ENCODE measurements around the gene CDK5RAP3. TPM values are rescaled to one million over a fixed set of nuclear protein-coding genes. Genes with fewer than 3 reads are reported as not detected.

The CDK5RAP3 gene
- total and polyA plus RNA-seq, 2 of the 13 experiments (the other 11 are each of a cell fraction or from before 2014, with no cell fraction given) = 128 to 154 TPM

GRCh38 chr17:48025040-48025903 lies 54.4 kb downstream of the CDK5RAP3 start:
- in situ Hi-C loops (cut with HindIII; ENCODE audit: extremely low pct_ligation_motif_present, low pct_unique_long_range_greater_than_20kb) (loop anchor here (5.0 to 10.0 kb wide), 4 partner anchors 47 to 587 kb away; partner anchors contain the start of gene HOXB7), intact Hi-C loops (cut with micrococcal nuclease; ENCODE audit: unreplicated experiment) (loop anchor here (1.0 to 10.0 kb wide), 4 partner anchors 49 to 592 kb away; partner anchors contain the start of genes CBX1 and HOXB8)
- no TSS peak for BruUV-seq (replicated peaks)
- Histone ChIP-seq H3K9ac (ENCODE audit: insufficient read depth, low read depth, low read length) (peak overlapping the region; percentile 13; the same call in 1 of the 2 replicates), H3K27me3 (ENCODE audit: control insufficient read depth in 1 of 2, insufficient read depth in 2 of 2, low read length in 2 of 2) (peaks cover 4 to 27% of the 10 kb centered on the region in 2 experiments), H3K4me2 (ENCODE audit: low read depth, low read length) (peak overlapping the region; percentile 96), H3K36me3 (replicated peaks in 1 of 2; ENCODE audit: control insufficient read depth in 1 of 2, insufficient read depth in 2 of 2, low read length in 2 of 2) (no peaks in the 10 kb centered on the region), H3K4me1 (ENCODE audit: insufficient read depth, low read length) (peaks cover 41% of the 10 kb centered on the region), H3K4me3 (replicated peaks in 1 of 3; ENCODE audit: insufficient read depth in 1 of 3, low read depth in 2 of 3, low read length in 3 of 3) (peak overlapping the region; percentile 52 to 77 (median 57)), H3K79me2 (ENCODE audit: insufficient read depth, low read length) (no peaks in the 10 kb centered on the region), H2AFZ (ENCODE audit: low read length) (peak overlapping the region; percentile 66), H4K20me1 (ENCODE audit: insufficient read depth, low read length) (no peaks in the 10 kb centered on the region), H3K27ac (ENCODE audit: extremely low read length, insufficient read depth, low read length) (no peak overlapping the region), H3K9me3 (ENCODE audit: low read length) (no peaks in the 10 kb centered on the region)
- ATAC-seq (peak; percentile 82), FAIRE-seq (peak; percentile 77), DNase-seq (ENCODE audit: low spot score) (peak; percentile 94)
- WGBS (ENCODE audit: low lambda C conversion rate) = under 1% methylated on average over 53 of the region's 56 CpGs
- POLR2A ChIA-PET = interaction anchor here (0.6 to 3.6 kb wide), 9 partner anchors 9 to 106 kb away, joined by 3 to 35 read pairs (median 3); partner anchors contain the start of genes NFE2L1 and PNPO
- CTCF ChIA-PET (ENCODE audit: low intra/inter-chr PET ratio, low total read pairs) = interaction anchor here (1.0 to 4.1 kb wide), 8 partner anchors 11 to 593 kb away, joined by 4 to 127 read pairs (median 7); no protein-coding TSS in a partner anchor
- TF ChIP-seq DPF2 (CRISPR knock-in tag; IDR thresholded peaks at IDR 0.05; ENCODE audit: borderline replicate concordance, low read depth) (no peak), ZBTB7B (CRISPR knock-in tag; IDR thresholded peaks at IDR 0.05) (0 out of 2 replicates have a peak, but pooled peaks have one; percentile 68), CHD4 (IDR thresholded peaks at IDR 0.05; ENCODE audit: borderline replicate concordance, low read length) (no peak), ZNF713 (CRISPR knock-in tag; IDR thresholded peaks at IDR 0.05) (no peak), KLF11 (CRISPR knock-in tag; IDR thresholded peaks at IDR 0.05) (no peak), DDIT3 (CRISPR knock-in tag; IDR thresholded peaks at IDR 0.05) (0 out of 2 replicates have a peak, but pooled peaks have one; percentile 6), MAFF (IDR thresholded peaks at IDR 0.05; ENCODE audit: low read depth, low read length) (no peak; the same call in 1 of the 2 replicates), SMARCE1 (IDR thresholded peaks at IDR 0.05; ENCODE audit: borderline replicate concordance) (no peak), E2F2 (CRISPR knock-in tag; IDR thresholded peaks at IDR 0.05; ENCODE audit: borderline replicate concordance) (peak; percentile 62; the same call in 1 of the 2 replicates), ZNF550 (CRISPR knock-in tag; IDR thresholded peaks at IDR 0.05; ENCODE audit: borderline replicate concordance) (0 out of 2 replicates have a peak, but pooled peaks have one; percentile 55), ARID3A (IDR thresholded peaks at IDR 0.05; ENCODE audit: low read depth, low read length) (no peak; the same call in 1 of the 2 replicates), PAF1 (CRISPR knock-in tag; IDR thresholded peaks at IDR 0.05) (no peak), SRSF9 (IDR thresholded peaks at IDR 0.05; ENCODE audit: borderline replicate concordance, insufficient read depth, low read depth, low read length, poor library complexity, severe bottlenecking) (no peak), NR2F2 (IDR thresholded peaks at IDR 0.05; ENCODE audit: borderline replicate concordance, low read depth) (no peak), ZFYVE20 (CRISPR knock-in tag; IDR thresholded peaks at IDR 0.05; ENCODE audit: borderline replicate concordance, low read depth) (no peak), REPIN1 (CRISPR knock-in tag; IDR thresholded peaks at IDR 0.05; ENCODE audit: borderline replicate concordance, low read depth) (peak; percentile 35; the same call in 1 of the 2 replicates), POLR2A (IDR thresholded peaks at IDR 0.05; ENCODE audit: insufficient read depth in 1 of 2, low read depth in 2 of 2, low read length in 2 of 2) (no peak), NR1H2 (CRISPR knock-in tag; IDR thresholded peaks at IDR 0.05; ENCODE audit: borderline replicate concordance, low read depth) (no peak), ZNF619 (CRISPR knock-in tag; IDR thresholded peaks at IDR 0.05) (no peak), ZNF253 (CRISPR knock-in tag; IDR thresholded peaks at IDR 0.05; ENCODE audit: borderline replicate concordance) (no peak), MTF2 (CRISPR knock-in tag; IDR thresholded peaks at IDR 0.05; ENCODE audit: borderline replicate concordance) (no peak)
